ENCODE results near the gene REXO2.

The REXO2 gene

GRCh38 chr11:114447444-114447843 lies 8.2 kb downstream of the REXO2 start:
- Histone ChIP-seq H3K4me2 (ENCODE audit: insufficient read depth, low read length) (no peak overlapping the region), H3K27ac (ENCODE audit: low read length) (no peak overlapping the region), H3K36me3 (ENCODE audit: insufficient read depth, low read length) (peaks cover 63% of the 10 kb centered on the region), H3K79me2 (ENCODE audit: insufficient read depth, low read length) (peaks cover 31% of the 10 kb centered on the region), H3K27me3 (ENCODE audit: insufficient read depth, low read length, poor library complexity) (no peaks in the 10 kb centered on the region), H3K9ac (ENCODE audit: low read depth, low read length) (no peak overlapping the region), H3K4me3 (ENCODE audit: low read depth in 1 of 2, low read length in 2 of 2) (no peak overlapping the region), H3K9me3 (ENCODE audit: insufficient read depth, low read length, severe bottlenecking) (no peaks in the 10 kb centered on the region), H2AFZ (ENCODE audit: low read depth, low read length) (no peak overlapping the region), H3K4me1 (ENCODE audit: insufficient read depth, low read length) (0 out of 2 replicates have a peak, but pooled peaks cover 5% of the 10 kb centered on the region), H4K20me1 (ENCODE audit: insufficient read depth, low read length) (0 out of 2 replicates have a peak, but pooled peaks cover 3% of the 10 kb centered on the region)
- ATAC-seq (ENCODE audit: insufficient read depth, low read depth) (no peak), DNase-seq (no peak)
- TF ChIP-seq CTCF (IDR thresholded peaks at IDR 0.05; ENCODE audit: borderline replicate concordance, extremely low read depth, low read length, poor library complexity, severe bottlenecking) (no peak), EZH2 (IDR thresholded peaks at IDR 0.05; ENCODE audit: borderline replicate concordance, low read depth, low read length, severe bottlenecking) (no peak)

- H3K4me1 ChIP-seq (ENCODE audit: insufficient read depth, low read length): 0 out of 2 replicates have a peak, but pooled peaks cover 5% of the 10 kb centered on the region
- 0 out of 2 replicates have a peak, but pooled peaks cover 3% of the 10 kb centered on the region for H4K20me1 ChIP-seq (ENCODE audit: insufficient read depth, low read length)
- H3K27ac ChIP-seq (ENCODE audit: low read length): no peak overlapping the region
- no peak overlapping the region for H3K4me2 ChIP-seq (ENCODE audit: insufficient read depth, low read length)
- no peaks in the 10 kb centered on the region for H3K27me3 ChIP-seq (ENCODE audit: insufficient read depth, low read length, poor library complexity)
- peaks cover 26% of the 10 kb centered on the region for H3K79me2 ChIP-seq (ENCODE audit: insufficient read depth, low read length)
- TF ChIP-seq CTCF (IDR thresholded peaks at IDR 0.05; ENCODE audit: borderline replicate concordance, extremely low read depth, low read length, poor library complexity, severe bottlenecking) (no peak), EZH2 (IDR thresholded peaks at IDR 0.05; ENCODE audit: borderline replicate concordance, low read depth, low read length, severe bottlenecking) (no peak)
- H3K4me3 ChIP-seq (ENCODE audit: low read depth in 1 of 2, low read length in 2 of 2): no peak overlapping the region
- H3K9me3 ChIP-seq (ENCODE audit: insufficient read depth, low read length, severe bottlenecking): no peaks in the 10 kb centered on the region
- DNase-seq (no peak), ATAC-seq (ENCODE audit: insufficient read depth, low read depth) (no peak)
- no peak overlapping the region for H3K9ac ChIP-seq (ENCODE audit: low read depth, low read length)
- no peak overlapping the region for H2AFZ ChIP-seq (ENCODE audit: low read depth, low read length)
- H3K36me3 ChIP-seq (ENCODE audit: insufficient read depth, low read length): peaks cover 67% of the 10 kb centered on the region
Observed at GRCh38 chr11:114447892-114448291, 8.6 kb downstream of the REXO2 start.

GRCh38 chr11:114448749-114449482 lies 9.6 kb downstream of the REXO2 start:
- H3K36me3 ChIP-seq (ENCODE audit: insufficient read depth, low read length): peaks cover 75% of the 10 kb centered on the region
- no peak overlapping the region for H3K27ac ChIP-seq (ENCODE audit: low read length)
- H3K79me2 ChIP-seq (ENCODE audit: insufficient read depth, low read length): peaks cover 17% of the 10 kb centered on the region
- TF ChIP-seq CTCF (IDR thresholded peaks at IDR 0.05; ENCODE audit: borderline replicate concordance, extremely low read depth, low read length, poor library complexity, severe bottlenecking) (no peak), EZH2 (IDR thresholded peaks at IDR 0.05; ENCODE audit: borderline replicate concordance, low read depth, low read length, severe bottlenecking) (no peak)
- 0 out of 2 replicates have a peak, but pooled peaks cover 3% of the 10 kb centered on the region for H4K20me1 ChIP-seq (ENCODE audit: insufficient read depth, low read length)
- 0 out of 2 replicates have a peak, but pooled peaks cover 2% of the 10 kb centered on the region for H3K4me1 ChIP-seq (ENCODE audit: insufficient read depth, low read length)
- DNase-seq: no peak
- no peak overlapping the region for H2AFZ ChIP-seq (ENCODE audit: low read depth, low read length)
- no peak overlapping the region for H3K4me2 ChIP-seq (ENCODE audit: insufficient read depth, low read length)
- ATAC-seq (ENCODE audit: insufficient read depth, low read depth): no peak
- no peaks in the 10 kb centered on the region for H3K27me3 ChIP-seq (ENCODE audit: insufficient read depth, low read length, poor library complexity)
- H3K4me3 ChIP-seq (ENCODE audit: low read depth in 1 of 2, low read length in 2 of 2): no peak overlapping the region
- H3K9ac ChIP-seq (ENCODE audit: low read depth, low read length): no peak overlapping the region
- no peaks in the 10 kb centered on the region for H3K9me3 ChIP-seq (ENCODE audit: insufficient read depth, low read length, severe bottlenecking)
